ENCODE results near the gene VPS52.
"Not testable (repeated sequence)": the region's sequence is repeated elsewhere in the genome, so short reads cannot be mapped to it uniquely, and the experiment has no call there.

The VPS52 gene

DNA sequence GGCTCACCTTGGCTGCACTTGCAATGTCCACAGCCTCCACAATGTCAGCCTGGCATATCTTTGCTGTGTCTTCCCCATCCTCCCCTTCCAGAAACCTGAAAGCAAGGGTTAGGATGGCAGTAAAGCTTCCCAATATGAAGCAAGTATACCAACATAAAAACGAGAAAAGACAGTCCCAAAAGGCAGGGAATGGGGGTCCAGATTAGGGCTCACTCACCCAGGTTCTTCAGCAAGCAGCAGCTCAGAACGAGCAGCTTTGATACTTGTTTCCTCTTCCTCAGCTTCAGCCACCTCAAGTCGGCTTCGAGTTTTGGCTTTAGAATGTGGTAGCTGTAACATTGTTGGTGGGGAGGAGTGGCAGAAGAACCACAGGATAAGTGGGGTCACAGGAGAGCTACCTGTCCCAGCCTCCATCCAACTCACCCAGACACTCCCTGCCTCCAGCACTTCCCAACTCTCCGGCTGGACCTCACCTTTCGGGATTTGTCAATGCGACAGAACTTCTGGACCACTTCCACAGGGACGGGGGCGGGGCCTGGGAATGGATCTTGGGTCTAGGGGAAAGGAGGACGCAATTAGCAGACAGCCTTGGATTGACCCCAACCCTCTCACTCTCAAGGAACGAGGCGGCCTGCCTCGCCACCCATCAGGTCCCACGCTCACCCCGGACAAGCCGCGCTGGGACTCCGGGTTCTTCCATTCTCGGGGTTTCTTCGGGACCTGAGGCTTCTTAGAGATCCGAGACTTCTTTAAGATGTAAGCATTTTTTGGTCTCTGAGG is 16.7 kb upstream of the VPS52 start:
- no peak for TF ChIP-seq NFRKB (IDR thresholded peaks at IDR 0.05)
- no peak for TF ChIP-seq ELF4 (IDR thresholded peaks at IDR 0.05)
- TF ChIP-seq SUZ12 (IDR thresholded peaks at IDR 0.05) = no peak
- no peak for TF ChIP-seq SP1 (IDR thresholded peaks at IDR 0.05)
- TF ChIP-seq FOXA1 (IDR thresholded peaks at IDR 0.05) = no peak
- no peak for TF ChIP-seq HDGF (IDR thresholded peaks at IDR 0.05; ENCODE audit: borderline replicate concordance)
- TF ChIP-seq LEF1 (IDR thresholded peaks at IDR 0.05; ENCODE audit: borderline replicate concordance) = no peak
- TF ChIP-seq BHLHE40 (IDR thresholded peaks at IDR 0.05; ENCODE audit: borderline replicate concordance) = no peak
- ChIA-PET CTCF (interaction anchor here (0.6 to 1.8 kb wide), 4 partner anchors 10 to 23 kb away, joined by 3 to 6 read pairs (median 4); partner anchors contain the start of gene B3GALT4), POLR2A (interaction anchor here (0.8 to 3.5 kb wide), 6 partner anchors 8 to 30 kb away, joined by 5 to 44 read pairs (median 22); partner anchors contain the start of genes B3GALT4, RGL2, RPS18 and VPS52)
- DNase-seq (ENCODE audit: extremely low spot score) = no peak

- ChIA-PET CTCF (no interaction called here), POLR2A (interaction anchor here (0.8 to 3.1 kb wide), 4 partner anchors 9 to 15 kb away, joined by 3 to 44 read pairs (median 6); partner anchors contain the start of genes B3GALT4, RGL2, RPS18 and VPS52)
- TF ChIP-seq LEF1 (IDR thresholded peaks at IDR 0.05; ENCODE audit: borderline replicate concordance) = no peak
- TF ChIP-seq FOXM1 (IDR thresholded peaks at IDR 0.05; ENCODE audit: borderline replicate concordance) = no peak
- TF ChIP-seq BHLHE40 (IDR thresholded peaks at IDR 0.05; ENCODE audit: borderline replicate concordance) = no peak
- TF ChIP-seq FOXA1 (IDR thresholded peaks at IDR 0.05) = no peak
- no peak for TF ChIP-seq SP1 (IDR thresholded peaks at IDR 0.05)
- no peak for DNase-seq (ENCODE audit: extremely low spot score)
Observed at GRCh38 chr6:33286946-33287914, 15.6 kb upstream of the VPS52 start.

GRCh38 chr6:33285214-33285613 is 13.5 kb upstream of the VPS52 start:
- DNase-seq (ENCODE audit: extremely low spot score); CTCF ChIA-PET: not testable (repeated sequence)
- POLR2A ChIA-PET = interaction anchor here (2.1 to 2.4 kb wide), 2 partner anchors 13 to 14 kb away, joined by 7 read pairs; partner anchors contain the start of genes RPS18 and VPS52

DNA sequence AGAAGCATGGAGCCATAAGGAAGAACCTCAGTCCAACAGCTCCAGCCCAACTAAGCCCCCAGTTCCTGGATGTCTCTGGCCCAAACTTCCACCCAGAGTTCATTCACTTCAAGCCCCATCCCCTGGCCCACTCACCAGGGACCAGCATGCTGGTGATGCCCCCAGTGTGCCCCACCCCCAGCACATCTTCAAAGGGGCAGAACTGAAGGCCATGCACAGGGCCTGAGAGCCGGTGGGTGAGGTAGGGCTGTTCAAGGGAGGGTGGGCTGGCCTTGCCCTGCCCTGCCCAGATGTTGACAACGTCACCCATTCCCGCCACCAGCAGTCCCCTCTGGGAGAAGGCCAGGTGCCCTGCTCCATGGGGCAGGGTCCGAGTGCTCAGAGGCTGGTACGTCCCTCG is 8.9 kb upstream of the VPS52 start:
- CTCF ChIA-PET = interaction anchor here (1.2 to 1.7 kb wide), 3 partner anchors 9 to 65 kb away, joined by 3 to 6 read pairs (median 3); partner anchors contain the start of genes PFDN6 and WDR46
- DNase-seq (ENCODE audit: extremely low spot score) = no peak
- TF ChIP-seq FOXM1 (IDR thresholded peaks at IDR 0.05; ENCODE audit: borderline replicate concordance) (no peak), ARNT (IDR thresholded peaks at IDR 0.05) (no peak), SUZ12 (IDR thresholded peaks at IDR 0.05) (no peak), LEF1 (IDR thresholded peaks at IDR 0.05; ENCODE audit: borderline replicate concordance) (no peak), BHLHE40 (IDR thresholded peaks at IDR 0.05; ENCODE audit: borderline replicate concordance) (no peak), TARDBP (IDR thresholded peaks at IDR 0.05) (no peak), CTBP1 (IDR thresholded peaks at IDR 0.05; ENCODE audit: borderline replicate concordance) (no peak), ZNF384 (IDR thresholded peaks at IDR 0.05) (no peak), ELF4 (IDR thresholded peaks at IDR 0.05) (no peak), HDGF (IDR thresholded peaks at IDR 0.05; ENCODE audit: borderline replicate concordance) (no peak), SP1 (IDR thresholded peaks at IDR 0.05) (no peak), PKNOX1 (IDR thresholded peaks at IDR 0.05) (no peak), FOXA1 (IDR thresholded peaks at IDR 0.05) (no peak), L3MBTL2 (conservative IDR thresholded peaks at IDR 0.05) (no peak), NFRKB (IDR thresholded peaks at IDR 0.05) (no peak)
- POLR2A ChIA-PET = interaction anchor here (1.1 to 3.1 kb wide), 5 partner anchors 8 to 19 kb away, joined by 3 to 12 read pairs (median 4); partner anchors contain the start of genes RPS18, VPS52 and WDR46

DNA sequence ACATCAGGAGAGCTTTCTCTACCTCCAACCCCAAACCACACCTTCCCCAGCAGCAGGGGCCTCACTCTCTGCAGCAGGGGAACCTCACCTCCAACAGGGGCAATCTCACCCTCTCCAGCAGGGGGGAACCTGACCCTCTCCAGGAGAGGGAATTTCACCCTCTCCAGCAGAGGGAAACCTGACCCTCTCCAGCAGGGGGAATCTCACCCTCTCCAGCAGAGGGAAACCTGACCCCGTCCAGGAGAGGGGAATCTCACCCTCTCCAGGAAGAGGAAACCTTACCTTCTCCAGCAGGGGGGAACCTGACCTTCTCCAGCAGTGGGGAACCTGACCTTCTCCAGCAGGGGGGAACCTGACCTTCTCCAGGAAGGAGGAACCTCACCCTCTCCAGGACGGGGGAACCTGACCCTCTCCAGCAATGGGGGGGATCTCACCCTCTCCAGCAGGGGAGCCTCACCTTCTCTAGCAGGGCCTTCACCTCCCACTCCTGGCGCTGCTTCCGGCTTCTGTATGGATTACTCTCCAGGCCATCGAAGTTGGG is 8.4 kb upstream of the VPS52 start:
- CTCF ChIA-PET = interaction anchor here (0.8 to 1.7 kb wide), 6 partner anchors 10 to 82 kb away, joined by 3 to 6 read pairs (median 3); partner anchors contain the start of genes PFDN6 and WDR46
- POLR2A ChIA-PET = interaction anchor here (1.1 to 4.2 kb wide), 6 partner anchors 8 to 72 kb away, joined by 3 to 13 read pairs (median 4); partner anchors contain the start of genes RING1, RPS18, VPS52 and WDR46
- DNase-seq (ENCODE audit: extremely low spot score) = peak; percentile 81
- no peak for TF ChIP-seq BHLHE40 (IDR thresholded peaks at IDR 0.05; ENCODE audit: borderline replicate concordance)
- TF ChIP-seq FOXA1 (IDR thresholded peaks at IDR 0.05) = no peak
- TF ChIP-seq L3MBTL2 (conservative IDR thresholded peaks at IDR 0.05) = no peak
- no peak for TF ChIP-seq SP1 (IDR thresholded peaks at IDR 0.05)
- TF ChIP-seq FOXM1 (IDR thresholded peaks at IDR 0.05; ENCODE audit: borderline replicate concordance) = no peak
- TF ChIP-seq ELF4 (IDR thresholded peaks at IDR 0.05) = no peak
- TF ChIP-seq TARDBP (IDR thresholded peaks at IDR 0.05) = no peak
- no peak for TF ChIP-seq FOXK2 (IDR thresholded peaks at IDR 0.05)
- TF ChIP-seq SUZ12 (IDR thresholded peaks at IDR 0.05) = no peak
- no peak for TF ChIP-seq PKNOX1 (IDR thresholded peaks at IDR 0.05)
- TF ChIP-seq LEF1 (IDR thresholded peaks at IDR 0.05; ENCODE audit: borderline replicate concordance) = no peak
- TF ChIP-seq ZNF384 (IDR thresholded peaks at IDR 0.05) = no peak
- no peak for TF ChIP-seq CTBP1 (IDR thresholded peaks at IDR 0.05; ENCODE audit: borderline replicate concordance)
- no peak for TF ChIP-seq HDGF (IDR thresholded peaks at IDR 0.05; ENCODE audit: borderline replicate concordance)
- TF ChIP-seq ARNT (IDR thresholded peaks at IDR 0.05) = no peak
- no peak for TF ChIP-seq NFRKB (IDR thresholded peaks at IDR 0.05)
